GM19025 (cell line): ENCODE results near the gene LSM2.
A peak's percentile ranks its signal among the peaks of the same experiment; 100 is the strongest.
"Not testable (repeated sequence)": the region's sequence is repeated elsewhere in the genome, so short reads cannot be mapped to it uniquely, and the experiment has no call there.

Experiments used
- ATAC-seq: cut with Tn5 transposase; IDR thresholded peaks from one replicate; pipeline ENCODE4 v1.9.1; 2021; ENCODE audit warnings: mild to moderate bottlenecking, low read depth, moderate library complexity; ENCODE audit not compliant: unreplicated experiment

LSM2 gene

GRCh38 chr6:31829633-31830283, 23.0 kb upstream of the LSM2 start:
- no peak for ATAC-seq

- ATAC-seq = peak; percentile 71
Measured at GRCh38 chr6:31827286-31828079, 20.7 kb upstream of the LSM2 start, which contains the start of gene HSPA1B. TSS of gene HSPA1B (plus strand) at chr6:31827738. CDS start at chr6:31827951, 213 bp downstream.

GRCh38 chr6:31826793-31827285, 20.1 kb upstream of the LSM2 start:
- ATAC-seq = no peak

- no peak for ATAC-seq
Measured at GRCh38 chr6:31825553-31825952, 18.8 kb upstream of the LSM2 start.

- ATAC-seq = not testable (repeated sequence)
Measured at GRCh38 chr6:31823592-31824196, 16.9 kb upstream of the LSM2 start.

- ATAC-seq = no peak
Measured at GRCh38 chr6:31822036-31822821, 15.5 kb upstream of the LSM2 start.

GRCh38 chr6:31821301-31822035, 14.7 kb upstream of the LSM2 start:
- ATAC-seq = no peak

GRCh38 chr6:31820399-31820798, 13.6 kb upstream of the LSM2 start:
- ATAC-seq = not testable (repeated sequence)

GRCh38 chr6:31819871-31820299, 13.1 kb upstream of the LSM2 start:
- no peak for ATAC-seq

GRCh38 chr6:31817929-31818511, 11.3 kb upstream of the LSM2 start:
- ATAC-seq = not testable (repeated sequence)

- ATAC-seq = not testable (repeated sequence)
Measured at GRCh38 chr6:31817133-31817928, 10.6 kb upstream of the LSM2 start.

- no peak for ATAC-seq
Measured at GRCh38 chr6:31815025-31815838, 8.5 kb upstream of the LSM2 start, which contains the start of the genes HSPA1A and HSPA1L. TSS of gene HSPA1A (plus strand) at chr6:31815543. CDS start at chr6:31815757, 214 bp downstream. TSS of gene HSPA1L (minus strand) at chr6:31815283. CDS start at chr6:31811972, 3,311 bp downstream.

GRCh38 chr6:31814677-31815024, 7.9 kb upstream of the LSM2 start:
- no peak for ATAC-seq

GRCh38 chr6:31813465-31813849, 6.7 kb upstream of the LSM2 start:
- ATAC-seq = no peak

GRCh38 chr6:31811645-31812044, 4.9 kb upstream of the LSM2 start:
- ATAC-seq = no peak

GRCh38 chr6:31808599-31808998, 1.8 kb upstream of the LSM2 start:
- not testable (repeated sequence) for ATAC-seq

- ATAC-seq = no peak
Measured at GRCh38 chr6:31805939-31806469, 762 bp downstream of the LSM2 start.
